AG04449 (cell line): ENCODE measurements around the gene PTPN9.
A peak's percentile ranks its signal among the peaks of the same experiment; 100 is the strongest.

Experiments
- CTCF ChIA-PET: fragments of 350-600 bp; formaldehyde crosslinking; extraction: SDS; loops from one replicate; lab custom pipeline; 2021; ENCODE audit warnings: antibody characterized with exemption; lab: Yijun Ruan, JAX
- POLR2A ChIA-PET: fragments of 400-600, 350-600 bp; formaldehyde crosslinking; extraction: SDS; loops from one replicate; lab custom pipeline; 2020; ENCODE audit warnings: antibody characterized with exemption, inconsistent platforms; lab: Yijun Ruan, JAX
- DNase-seq: peaks from one replicate; pipeline ENCODE4 v3.0.0-alpha.2; 2010; ENCODE audit warnings: low read depth, low spot score
- H3K4me3 ChIP-seq: 2 replicates; pipeline ENCODE4 v1.5.1; 2011; ENCODE audit warnings: low read depth, mild to moderate bottlenecking, control low read depth, low read length
- CTCF ChIP-seq: IDR thresholded peaks from one replicate; pipeline ENCODE4 v1.5.1; 2011; ENCODE audit warnings: mild to moderate bottlenecking, moderate library complexity, low read length, control low read depth, inconsistent platforms; ENCODE audit not compliant: insufficient read depth; ENCODE audit errors: missing control alignments

PTPN9 gene

GRCh38 chr15:75455982-75456531 is 123.1 kb downstream of the PTPN9 start:
- DNase-seq, result no peak

GRCh38 chr15:75455424-75455981 is 123.6 kb downstream of the PTPN9 start:
- POLR2A ChIA-PET, result interaction anchor here (0.7 to 1.8 kb wide), 5 partner anchors 9 to 170 kb away, joined by 3 to 6 read pairs (median 3); partner anchors contain the start of genes MAN2C1 and SNUPN
- DNase-seq, result no peak
- CTCF ChIA-PET, result interaction anchor here (1.0 to 1.6 kb wide), 3 partner anchors 11 to 88 kb away, joined by 3 to 9 read pairs (median 3); partner anchors contain the start of gene MAN2C1

More at GRCh38 chr15:75455982-75456531, 123.1 kb downstream of the PTPN9 start:
- peak overlapping the region; percentile 89 for H3K4me3 ChIP-seq
- TF ChIP-seq CTCF, result no peak
- ChIA-PET POLR2A (interaction anchor here (0.7 to 1.8 kb wide), 6 partner anchors 9 to 170 kb away, joined by 3 to 6 read pairs (median 4); partner anchors contain the start of genes MAN2C1 and SNUPN), CTCF (interaction anchor here (1.0 to 1.6 kb wide), 2 partner anchors 25 to 88 kb away, joined by 3 to 9 read pairs; partner anchors contain the start of gene MAN2C1)

GRCh38 chr15:75454471-75455378 is 124.4 kb downstream of the PTPN9 start:
- DNase-seq, result no peak
- no peak for TF ChIP-seq CTCF
- ChIA-PET POLR2A (interaction anchor here (0.6 to 1.8 kb wide), 11 partner anchors 9 to 238 kb away, joined by 3 to 11 read pairs (median 4); partner anchors contain the start of genes MAN2C1, SNUPN and SNX33), CTCF (interaction anchor here (1.0 to 1.6 kb wide), 6 partner anchors 10 to 155 kb away, joined by 3 to 9 read pairs (median 4); partner anchors contain the start of gene MAN2C1)
- H3K4me3 ChIP-seq, result peak overlapping the region; percentile 89

More at GRCh38 chr15:75455424-75455981, 123.6 kb downstream of the PTPN9 start:
- peak overlapping the region; percentile 89 for H3K4me3 ChIP-seq
- TF ChIP-seq CTCF, result no peak

- H3K4me3 ChIP-seq, result peak overlapping the region; percentile 89
- no peak for TF ChIP-seq CTCF
- CTCF ChIA-PET, result interaction anchor here (1.0 to 1.5 kb wide), 5 partner anchors 10 to 227 kb away, joined by 3 to 7 read pairs (median 4); partner anchors contain the start of gene MAN2C1
- POLR2A ChIA-PET, result interaction anchor here (0.6 to 1.5 kb wide), 9 partner anchors 9 to 239 kb away, joined by 3 to 11 read pairs (median 4); partner anchors contain the start of gene SNX33
- DNase-seq, result peak; percentile 99
Observed at GRCh38 chr15:75453703-75454470, 125.2 kb downstream of the PTPN9 start.

GRCh38 chr15:75452865-75453702 is 126.0 kb downstream of the PTPN9 start:
- ChIA-PET POLR2A (interaction anchor here (1.0 to 1.7 kb wide), 3 partner anchors 85 to 185 kb away, joined by 3 to 12 read pairs (median 4); partner anchors contain the start of gene MAN2C1), CTCF (interaction anchor here (0.9 to 1.5 kb wide), 4 partner anchors 85 to 228 kb away, joined by 3 to 7 read pairs (median 4); partner anchors contain the start of genes IMP3 and MAN2C1)
- TF ChIP-seq CTCF, result peak; percentile 5
- no peak for DNase-seq
- H3K4me3 ChIP-seq, result peak overlapping the region; percentile 74
